Activated CD4-positive, CD25-positive, alpha-beta regulatory T cell treated with anti-CD3 and anti-CD28 coated beads, Interleukin-2, amount 50 U/mL, for 16 hours (primary cell): ENCODE measurements around the gene KDM4B.

Experiments
- DNase-seq: peaks from one replicate; pipeline ENCODE4 v3.0.0-alpha.2; 2020; ENCODE audit warnings: low read depth, low spot score

Gene KDM4B

DNA sequence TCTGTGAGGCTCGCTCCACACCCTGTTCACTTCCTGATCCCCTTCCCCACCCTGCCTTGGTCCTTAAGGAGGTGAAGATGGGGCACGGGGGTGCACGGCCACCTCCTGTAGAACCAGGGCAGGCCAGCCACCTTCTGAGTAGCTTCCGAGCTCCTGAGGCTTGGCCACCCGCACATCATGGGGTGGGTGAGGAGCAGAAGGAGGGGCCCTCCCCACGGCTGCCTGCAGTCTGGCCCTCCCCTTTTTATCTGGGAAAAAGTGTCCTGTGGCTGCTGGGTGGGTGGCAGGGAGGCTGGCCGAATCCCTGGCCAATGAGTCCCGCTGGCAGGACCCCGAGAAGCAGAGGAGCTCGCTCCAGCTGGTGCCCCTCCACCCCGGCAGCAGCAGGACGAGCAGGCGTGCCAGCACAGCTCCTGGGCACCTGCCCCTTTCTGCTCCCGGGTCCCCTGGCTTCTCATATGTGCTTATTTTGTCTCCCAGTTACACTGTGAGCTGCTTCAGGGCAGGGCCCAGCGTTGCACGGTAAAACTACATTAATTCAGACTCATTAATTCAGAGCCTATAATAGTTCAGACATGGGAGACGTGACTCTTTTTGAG is 135.0 kb downstream of the KDM4B start:
- DNase-seq: no peak

DNA sequence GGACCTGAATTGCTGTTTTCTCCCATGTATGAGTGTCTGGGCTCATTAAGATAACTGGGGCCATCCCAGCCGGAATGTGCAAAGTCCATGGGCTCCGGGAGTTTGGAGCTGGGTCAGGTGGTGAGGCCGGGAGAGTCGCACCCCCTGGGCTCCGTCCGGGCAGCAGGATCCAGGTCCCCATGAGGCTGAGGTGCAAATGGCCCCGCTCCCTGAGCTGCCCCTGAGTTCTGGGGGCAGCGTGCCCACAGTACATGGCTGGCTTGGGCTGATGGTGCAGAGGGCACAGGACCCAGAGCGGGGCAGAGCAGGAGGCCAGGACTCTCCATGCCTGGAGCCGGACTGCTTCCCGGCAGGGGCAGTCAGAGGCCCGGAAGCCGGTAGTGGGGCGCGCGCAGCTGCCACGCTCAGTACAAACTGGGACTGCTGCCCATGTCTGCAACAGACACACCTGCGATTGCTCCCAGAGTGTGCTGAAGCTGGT is 136.0 kb downstream of the KDM4B start:
- no peak for DNase-seq

DNA sequence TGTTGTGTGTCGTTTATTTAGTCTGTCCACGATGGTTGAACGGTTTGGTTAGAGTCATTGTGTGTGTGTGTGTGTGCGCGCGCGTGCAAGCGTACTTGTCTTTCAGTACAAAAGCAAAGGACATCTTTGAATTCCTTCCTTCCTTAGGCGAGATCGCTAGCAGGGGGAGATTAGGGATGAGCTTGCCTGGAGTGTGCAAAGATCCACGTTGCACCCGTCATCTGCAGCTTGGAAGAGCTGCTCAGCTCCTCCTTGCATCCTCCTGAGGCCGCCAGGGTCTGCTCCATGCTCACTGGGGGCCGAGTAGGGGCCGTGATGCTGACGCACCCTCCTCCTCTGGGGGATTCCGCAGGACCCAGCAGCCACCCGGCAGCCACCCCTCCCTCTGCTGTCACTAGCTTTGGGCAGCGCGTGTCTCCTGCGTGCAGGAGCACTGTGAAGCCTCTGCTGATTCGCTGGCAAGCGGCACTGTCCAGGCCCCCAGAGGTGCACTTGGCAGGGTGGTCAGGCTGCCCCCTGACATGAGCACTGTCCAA is 137.3 kb downstream of the KDM4B start:
- DNase-seq: no peak

DNA sequence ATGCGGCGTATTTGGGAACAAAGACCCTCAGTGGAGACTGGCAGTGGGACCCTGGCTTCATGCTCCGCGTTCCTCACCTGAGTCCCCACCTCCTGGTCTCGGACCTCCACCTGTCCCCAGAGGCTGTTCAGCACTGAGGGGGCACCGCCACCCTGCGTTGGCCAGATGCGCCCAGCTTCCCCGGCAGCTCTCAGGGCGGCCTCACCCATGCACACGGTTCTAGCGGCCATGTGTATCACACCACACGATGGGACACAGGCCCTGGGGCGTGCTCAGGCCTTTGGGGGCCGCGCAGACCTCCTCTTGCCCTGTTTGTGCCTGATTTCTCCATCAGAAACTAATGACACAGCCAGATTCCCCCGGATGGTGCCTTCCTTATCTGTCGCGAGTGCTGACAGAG is 138.1 kb downstream of the KDM4B start:
- no peak for DNase-seq

DNA sequence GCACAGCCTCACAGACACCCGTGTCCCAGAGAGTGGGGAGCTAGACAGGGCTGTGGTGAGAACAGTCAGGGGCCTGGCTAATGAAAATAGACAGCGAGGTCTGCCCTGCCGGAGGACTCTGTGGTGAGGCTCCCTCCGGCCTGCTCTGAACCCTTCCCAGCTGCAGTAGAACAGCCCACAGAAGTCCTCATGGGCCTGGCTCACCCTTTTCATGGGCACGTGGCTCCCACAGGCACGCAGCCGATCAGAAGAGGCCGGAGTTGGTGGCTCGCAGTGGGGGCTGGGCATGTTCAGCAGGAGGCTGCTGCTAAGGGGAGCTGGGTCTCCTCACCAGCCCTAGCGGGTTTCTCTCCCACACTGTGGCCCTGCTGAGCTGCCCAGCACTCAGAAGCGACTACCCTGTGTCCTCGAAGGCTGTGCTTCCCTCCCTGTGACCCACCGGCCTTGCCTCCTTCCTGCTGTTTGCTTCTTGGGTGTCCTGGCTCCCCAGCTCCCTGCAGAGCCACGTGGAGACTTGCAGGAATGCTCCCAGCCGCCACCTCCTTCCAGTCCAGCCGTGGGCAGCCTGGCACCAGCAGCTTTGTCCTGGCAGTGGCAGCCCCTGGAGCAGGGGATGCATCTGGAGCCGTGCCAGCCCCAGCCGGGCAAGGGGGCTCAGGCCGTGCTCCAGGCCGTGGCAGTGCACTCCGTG is 138.7 kb downstream of the KDM4B start:
- no peak for DNase-seq

DNA sequence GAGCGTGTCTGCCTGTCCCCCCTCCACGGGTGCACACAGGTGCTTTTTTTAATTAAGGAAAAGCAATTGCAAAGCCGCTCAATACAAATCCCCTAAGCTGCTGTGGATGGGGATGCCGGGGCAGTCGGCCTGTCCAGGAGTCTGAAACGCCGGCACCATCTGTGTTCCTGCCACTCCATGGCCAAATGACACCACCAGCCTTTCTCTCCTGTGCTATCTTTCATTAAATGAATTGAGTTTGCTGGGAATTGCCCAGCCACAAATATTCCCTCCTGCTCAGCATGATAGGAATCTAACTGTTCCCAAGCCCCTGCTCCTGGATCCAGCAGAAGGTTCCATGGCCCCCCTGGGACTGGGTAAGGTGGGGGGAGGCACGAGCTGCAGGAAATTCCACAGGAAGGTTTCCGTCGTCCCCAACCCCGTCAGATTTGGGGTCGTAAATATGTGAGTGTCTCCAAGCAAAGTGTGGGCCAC is 139.2 kb downstream of the KDM4B start:
- DNase-seq: no peak

DNA sequence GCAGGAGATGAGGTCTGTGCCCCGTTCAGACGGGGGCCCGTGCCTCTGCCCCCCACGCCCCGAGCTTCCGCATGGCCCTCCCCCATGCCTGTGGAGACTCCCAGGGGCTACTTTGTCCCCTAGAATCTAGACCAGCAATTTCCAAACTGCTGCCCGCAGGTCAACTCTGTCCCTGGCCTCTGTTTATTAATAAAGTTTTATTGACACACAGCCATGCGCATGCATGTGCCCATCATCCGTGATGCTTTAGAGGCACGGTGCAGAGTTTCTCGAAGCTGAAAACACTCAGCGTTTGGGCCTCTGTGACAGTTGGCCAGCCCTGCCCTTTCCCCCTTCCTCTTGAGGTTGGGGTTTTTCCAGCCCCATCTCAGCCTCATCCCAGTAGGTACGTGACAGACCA is 140.0 kb downstream of the KDM4B start:
- DNase-seq: no peak

DNA sequence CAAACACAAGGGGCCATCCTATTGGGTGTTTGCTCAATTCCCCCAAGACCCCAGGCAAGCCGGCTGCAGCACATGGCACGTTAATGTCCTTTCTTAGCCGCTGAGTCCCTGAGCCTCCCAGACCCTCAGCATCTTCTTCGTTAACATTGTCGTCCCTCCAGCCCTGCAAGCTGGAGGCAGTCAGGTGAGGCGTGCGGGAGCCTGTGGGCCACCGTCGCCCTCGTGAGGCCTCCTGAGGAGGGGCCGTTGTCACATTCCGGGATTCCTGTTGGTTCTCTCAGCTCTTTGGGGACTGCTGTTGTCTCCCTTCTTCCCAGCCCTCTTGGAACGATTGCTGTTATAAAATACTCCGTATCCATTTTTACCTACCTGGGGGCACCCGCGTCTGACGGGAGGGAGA is 140.6 kb downstream of the KDM4B start:
- DNase-seq: no peak

DNA sequence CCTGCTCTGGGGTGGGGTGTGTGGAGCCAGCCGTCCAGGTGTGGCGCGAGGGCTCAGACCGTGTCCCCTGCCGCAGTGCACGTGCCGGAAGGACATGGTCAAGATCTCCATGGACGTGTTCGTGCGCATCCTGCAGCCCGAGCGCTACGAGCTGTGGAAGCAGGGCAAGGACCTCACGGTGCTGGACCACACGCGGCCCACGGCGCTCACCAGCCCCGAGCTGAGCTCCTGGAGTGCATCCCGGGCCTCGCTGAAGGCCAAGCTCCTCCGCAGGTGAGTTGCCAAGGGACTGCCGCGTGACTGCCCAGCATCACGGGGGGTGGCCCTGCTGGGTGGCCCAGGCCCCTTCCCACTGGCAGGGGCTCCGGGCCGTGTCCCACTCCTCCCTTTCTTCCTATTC is 141.6 kb downstream of the KDM4B start:
- no peak for DNase-seq

DNA sequence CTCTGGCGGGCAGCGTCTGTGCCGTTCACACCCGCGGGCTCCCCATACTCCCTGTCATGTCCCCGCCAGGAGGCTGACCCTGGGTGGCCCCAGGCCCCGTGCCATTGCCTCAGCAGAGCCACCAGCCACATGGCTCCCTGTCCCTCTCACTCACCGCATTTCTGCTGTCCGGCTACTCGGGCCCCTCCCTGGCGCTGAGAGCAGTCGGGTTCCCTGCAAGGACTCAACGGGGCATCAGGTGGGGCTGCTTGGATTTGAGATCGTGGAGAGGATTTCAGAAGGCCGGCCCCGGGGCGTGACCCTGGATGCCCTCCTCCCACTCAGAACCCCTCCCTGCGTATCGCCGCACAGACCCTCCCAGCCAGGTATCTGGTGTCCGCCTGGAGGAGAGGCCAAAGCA is 142.1 kb downstream of the KDM4B start:
- DNase-seq: no peak

DNA sequence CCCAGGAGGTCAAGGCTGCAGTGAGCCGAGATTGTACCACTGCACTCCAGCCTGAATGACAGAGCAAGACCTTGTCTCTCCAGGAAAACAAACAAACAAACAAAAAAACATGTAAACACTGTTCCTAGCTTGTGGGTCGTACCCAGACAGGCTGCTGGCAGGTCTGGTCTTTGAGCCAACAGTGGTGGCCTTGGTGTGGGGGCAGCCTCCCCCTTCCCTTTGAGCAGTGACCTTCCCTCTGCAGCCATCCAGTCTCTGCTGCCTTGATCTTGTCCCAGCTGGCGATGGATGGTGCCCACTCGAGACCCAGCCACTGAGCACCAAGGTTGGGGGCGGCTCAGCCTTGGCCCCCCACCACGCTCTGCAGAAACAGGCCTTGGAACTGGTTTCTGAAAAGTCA is 143.3 kb downstream of the KDM4B start:
- DNase-seq: no peak

DNA sequence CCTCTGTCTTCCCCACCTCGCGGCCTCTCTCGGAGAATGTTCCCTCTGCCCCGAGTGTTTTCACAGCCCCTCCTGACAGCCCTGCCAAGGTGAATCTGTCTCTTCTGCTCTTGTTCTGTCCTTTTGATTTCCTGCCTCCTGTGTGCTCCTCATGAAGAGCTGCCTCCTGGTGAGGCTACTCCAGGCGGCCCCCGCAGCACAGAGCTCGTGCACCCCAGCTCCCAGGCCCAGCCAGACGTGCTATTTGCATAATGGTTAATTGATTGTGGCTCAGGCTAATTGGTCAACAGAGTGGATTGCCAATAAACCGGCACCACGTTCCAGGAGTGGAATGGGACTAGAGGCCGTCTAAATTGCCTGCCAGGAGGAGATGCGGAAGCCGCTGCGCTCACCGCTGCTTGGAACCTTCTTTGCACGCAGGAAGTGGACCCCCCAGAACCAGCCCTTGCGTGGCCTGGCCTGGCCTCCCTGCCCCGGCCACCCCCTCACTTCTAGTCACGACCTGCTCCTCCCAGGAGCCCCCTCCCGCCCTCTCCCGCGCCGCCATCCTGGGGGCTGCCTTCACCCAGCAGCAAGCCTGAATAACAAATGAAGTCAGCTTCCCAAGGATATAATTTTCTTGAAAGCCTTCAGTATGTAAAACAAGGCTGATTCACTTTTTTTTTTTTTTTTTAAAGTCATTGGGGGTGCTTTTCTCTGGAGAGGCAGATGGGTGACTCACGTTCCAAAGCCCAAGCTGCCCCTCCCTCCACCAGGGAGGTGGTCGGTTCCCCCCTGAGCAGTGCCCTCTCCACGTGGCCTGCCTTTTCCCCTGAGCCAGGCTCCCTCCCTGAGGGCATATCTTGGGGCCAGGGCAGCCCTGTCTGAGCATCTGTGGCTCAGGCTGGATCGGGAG is 144.0 kb downstream of the KDM4B start:
- DNase-seq: no peak

DNA sequence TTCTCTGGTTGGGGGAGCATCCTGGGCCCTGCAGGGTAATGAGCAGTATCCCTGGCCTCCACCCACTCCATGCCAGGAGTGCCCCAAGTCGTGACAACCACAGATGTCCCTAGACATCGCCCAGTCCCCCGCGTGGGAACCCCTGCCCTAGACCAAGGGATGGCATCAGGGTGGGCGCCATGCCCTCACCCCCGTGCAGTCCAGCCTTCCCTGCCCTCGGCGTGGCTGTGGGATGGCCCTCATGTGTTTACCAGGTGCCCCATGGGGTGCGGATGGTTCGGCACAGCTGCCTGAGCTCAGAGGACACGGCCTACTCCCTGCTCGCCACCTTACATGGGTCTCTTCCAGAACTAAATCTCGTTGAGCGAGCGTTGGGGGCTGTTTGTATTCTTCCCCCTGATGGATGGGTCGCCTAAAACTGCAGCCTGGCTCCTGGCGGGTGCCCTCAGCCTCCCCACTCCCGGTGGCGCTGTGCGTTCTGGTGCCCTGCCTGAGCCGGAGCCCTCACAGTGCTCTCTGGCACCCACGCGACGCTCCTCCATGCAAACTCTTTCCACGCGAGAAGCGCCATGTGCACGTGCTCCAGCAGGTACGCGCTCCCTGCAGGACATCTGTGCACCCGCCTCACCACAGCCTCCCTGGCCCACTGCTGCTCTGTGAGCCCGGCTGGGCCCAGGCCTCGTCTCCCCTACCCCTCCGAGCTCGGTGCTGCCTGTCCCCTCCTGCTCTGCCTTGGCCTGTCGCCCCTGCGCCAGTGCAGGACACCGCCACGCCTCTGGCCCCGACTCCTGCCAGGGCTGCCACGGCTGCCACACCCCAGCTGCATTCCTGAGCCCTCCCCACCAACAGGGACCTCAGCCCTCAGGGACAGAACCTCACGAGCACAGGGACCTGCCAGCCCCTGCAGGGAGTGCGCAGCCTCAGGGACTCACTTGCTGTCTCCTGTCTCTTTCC is 145.0 kb downstream of the KDM4B start:
- DNase-seq: no peak

DNA sequence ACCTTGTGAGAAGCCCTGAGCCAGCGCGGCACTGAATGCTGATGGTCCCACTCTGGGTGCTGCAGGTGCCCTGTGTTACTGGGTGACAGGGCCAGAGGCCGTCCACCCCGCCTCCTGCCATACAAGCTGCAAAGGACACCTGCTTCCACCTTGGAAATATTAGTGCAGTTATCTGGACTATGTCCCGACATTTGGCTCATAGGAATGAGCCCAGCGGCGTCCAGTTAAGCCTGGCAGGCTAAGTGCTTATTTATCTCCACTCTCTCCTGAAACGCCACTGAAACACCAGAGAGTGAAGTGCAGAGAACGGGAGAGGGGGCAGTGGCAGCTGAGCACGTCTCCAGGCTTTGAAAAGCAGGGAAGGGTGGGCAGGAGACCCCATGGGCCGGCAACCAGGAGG is 145.8 kb downstream of the KDM4B start:
- DNase-seq: no peak

DNA sequence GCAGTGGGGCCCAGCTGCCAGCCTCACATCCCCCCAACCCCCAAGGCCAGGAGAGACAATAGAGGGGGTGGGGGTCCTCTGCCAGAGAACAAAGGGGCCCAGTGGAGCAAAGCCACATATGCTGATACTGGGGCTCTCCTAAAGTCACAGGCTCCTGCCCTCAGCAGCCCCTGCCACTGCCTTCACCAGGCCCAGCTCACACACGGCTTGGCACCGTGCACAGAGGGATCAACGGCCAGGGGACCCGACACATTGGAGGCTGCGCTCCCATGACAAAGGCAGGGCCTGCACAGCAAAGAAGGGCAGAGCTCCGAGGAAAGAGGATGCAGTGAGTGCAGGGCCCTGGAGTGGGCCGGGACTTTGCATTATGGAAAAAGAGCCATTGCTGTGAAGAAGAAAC is 146.4 kb downstream of the KDM4B start:
- no peak for DNase-seq

DNA sequence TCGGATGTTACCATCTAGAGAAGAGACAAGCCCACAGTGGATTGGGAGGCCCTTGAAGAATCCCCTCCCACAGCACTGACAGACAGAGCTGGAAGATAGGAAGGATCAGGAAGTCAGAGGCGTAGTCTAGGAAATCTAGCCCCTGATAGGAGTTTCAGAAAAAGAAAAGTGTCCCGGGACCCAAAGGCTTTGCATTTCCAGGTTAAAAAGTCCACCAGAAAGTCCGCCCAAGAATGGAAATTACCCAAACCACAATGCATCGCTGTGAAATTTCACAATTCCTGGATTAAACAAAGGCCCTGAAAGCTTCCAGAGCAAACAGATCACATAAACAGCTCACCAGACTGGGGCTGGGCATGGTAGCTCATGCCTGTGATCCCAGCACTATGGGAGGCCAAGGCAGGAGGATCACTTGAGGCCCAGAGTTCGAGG is 146.9 kb downstream of the KDM4B start:
- no peak for DNase-seq

DNA sequence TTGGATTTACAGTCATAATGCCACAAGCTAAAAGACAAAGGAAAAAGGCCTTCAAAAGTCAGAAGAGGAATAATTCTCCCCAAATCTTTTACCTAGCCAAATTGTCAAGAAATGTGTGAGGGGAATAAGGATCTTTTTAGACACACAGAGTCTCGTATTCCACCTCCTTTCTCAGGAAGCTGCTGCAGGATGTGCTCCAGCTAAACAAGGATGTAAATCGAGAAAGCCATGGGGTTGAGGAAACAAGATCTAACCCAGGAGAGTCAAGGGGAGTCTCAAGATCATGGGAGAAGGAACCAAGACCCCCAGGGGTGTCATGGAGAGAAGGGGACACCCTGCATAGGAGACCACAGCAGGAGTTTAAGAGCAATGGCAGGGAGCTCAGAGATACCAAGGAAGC is 147.4 kb downstream of the KDM4B start:
- no peak for DNase-seq

DNA sequence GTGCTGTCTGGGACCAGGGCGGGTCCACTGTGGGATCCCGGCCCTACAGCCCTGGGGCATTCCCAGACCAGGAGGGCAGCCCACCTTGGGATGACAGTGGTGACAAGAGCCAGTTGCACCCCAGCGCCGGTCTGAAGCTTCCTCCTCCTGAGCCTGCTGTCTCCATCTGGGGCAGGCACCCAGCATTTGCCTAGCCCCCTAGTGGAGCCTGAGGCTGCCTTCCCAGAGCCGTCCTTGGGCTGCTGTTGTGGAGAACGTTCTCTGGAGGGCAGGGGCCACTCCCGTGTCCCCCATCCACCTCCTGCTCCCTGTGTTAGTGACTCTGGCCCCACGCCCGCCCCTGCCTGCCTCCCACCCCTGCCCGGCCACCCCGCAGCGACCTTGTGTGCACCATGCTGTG is 148.5 kb downstream of the KDM4B start:
- DNase-seq: no peak

DNA sequence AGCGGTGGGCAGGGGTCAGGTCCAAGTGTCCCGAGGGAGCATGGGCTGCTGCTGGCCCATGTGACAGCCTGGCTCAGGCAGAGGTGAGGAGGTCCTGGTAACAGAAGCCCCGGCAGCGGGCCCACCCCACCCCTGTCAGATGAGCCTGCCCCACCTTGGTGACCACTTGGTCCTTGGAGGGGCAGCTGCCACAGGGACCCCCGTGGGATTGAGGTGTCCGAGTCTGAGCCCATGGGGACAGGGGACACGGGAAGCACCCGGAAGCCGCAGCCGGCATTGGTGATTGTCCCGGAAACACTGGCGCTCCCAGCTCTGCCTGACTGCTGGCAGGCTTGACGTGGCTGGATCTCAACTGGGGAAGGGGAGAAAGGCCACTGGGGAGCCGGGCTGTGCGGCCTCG is 149.1 kb downstream of the KDM4B start:
- no peak for DNase-seq

DNA sequence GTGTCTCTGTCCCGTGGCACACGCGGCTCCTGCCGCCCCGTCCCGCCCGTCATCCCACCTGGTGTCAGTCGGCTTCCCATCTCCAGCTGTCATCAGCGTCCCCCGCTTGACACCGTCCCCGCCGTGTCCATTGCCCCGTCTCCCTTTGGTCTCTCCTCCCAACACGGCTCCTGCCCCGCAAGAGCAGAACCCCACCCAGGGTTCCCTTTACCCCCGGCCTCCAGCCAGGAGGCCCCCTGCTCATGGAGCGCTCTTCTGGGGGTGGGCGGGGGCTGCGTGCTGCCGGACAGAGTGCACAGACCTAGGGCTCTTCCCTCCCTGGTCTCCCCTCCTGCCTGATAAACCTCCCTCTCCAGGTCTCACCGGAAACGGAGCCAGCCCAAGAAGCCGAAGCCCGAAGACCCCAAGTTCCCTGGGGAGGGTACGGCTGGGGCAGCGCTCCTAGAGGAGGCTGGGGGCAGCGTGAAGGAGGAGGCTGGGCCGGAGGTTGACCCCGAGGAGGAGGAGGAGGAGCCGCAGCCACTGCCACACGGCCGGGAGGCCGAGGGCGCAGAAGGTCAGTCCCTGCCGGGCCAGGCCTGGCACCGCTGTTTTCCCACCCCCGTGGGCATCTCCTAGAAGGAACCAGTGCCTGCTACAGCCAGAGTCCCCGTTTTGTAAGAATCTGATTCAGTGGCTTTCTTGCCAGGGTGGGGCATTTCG is 150.5 kb downstream of the KDM4B start:
- no peak for DNase-seq
